Gastrocnemius medialis (tissue), 4 donors: ENCODE measurements around the gene ANHX. TPM values are rescaled to one million over a fixed set of nuclear protein-coding genes. Genes with fewer than 3 reads are reported as not detected.

ENCODE experiments used
- ATAC-seq, 2 donors: fragments of 150-250 bp; one replicate each; pipeline ENCODE4 v1.9.1; 2016
- DNase-seq, 2 donors: peaks; one replicate each; pipeline ENCODE4 v3.0.0-alpha.2; 2019
- H3K27ac ChIP-seq, 4 donors: fragments of 200-600 bp; sonication (generic); 1 replicate in 1 of 4; 2 replicates in 3 of 4; pipeline ENCODE4 v1.5.1; 2016 to 2018; ENCODE audit warnings: mild to moderate bottlenecking in 2 of 4, moderate library complexity in 1 of 4
- H3K27me3 ChIP-seq, 3 donors: fragments of 200-600 bp; sonication (generic) in 2 of 3; 1 replicate in 1 of 3; 2 replicates in 2 of 3; pipeline versions ENCODE4 v1.5.1 to v1.6.0; 2016 to 2019; ENCODE audit warnings: mild to moderate bottlenecking in 1 of 3, moderate library complexity in 1 of 3
- H3K36me3 ChIP-seq, 2 donors: fragments of 200-600 bp; sonication (generic) in 1 of 2; one replicate each; pipeline ENCODE4 v1.5.1; 2017 to 2018
- H3K4me1 ChIP-seq, 2 donors: fragments of 200-600 bp; sonication (generic) in 1 of 2; one replicate each; pipeline ENCODE4 v1.5.1; 2016 to 2017; ENCODE audit warnings: mild to moderate bottlenecking in 2 of 2
- H3K4me3 ChIP-seq, 4 donors: fragments of 200-600 bp; sonication (generic) in 3 of 4; 1 replicate in 1 of 4; 2 replicates in 3 of 4; pipeline ENCODE4 v1.5.1; 2016 to 2019; ENCODE audit warnings: mild to moderate bottlenecking in 2 of 4
- H3K9me3 ChIP-seq, 3 donors: fragments of 200-600 bp; sonication (generic) in 2 of 3; 1 replicate in 1 of 3; 2 replicates in 2 of 3; pipeline ENCODE4 v1.5.1; 2016 to 2019
- CTCF ChIP-seq, 5 experiments: fragments of 450-650 bp in 3 of 5; fragments of 200-600 bp in 2 of 5; sonication (generic) in 2 of 5; IDR thresholded peaks in 4 of 5; conservative IDR thresholded peaks in 1 of 5; 1 replicate in 4 of 5; 2 replicates in 1 of 5; pipeline ENCODE4 v1.5.1; 2016 to 2019; ENCODE audit warnings: antibody characterized with exemption in 5 of 5, mild to moderate bottlenecking in 3 of 5, moderate library complexity in 3 of 5
- POLR2A ChIP-seq, 2 donors: fragments of 450-650 bp; IDR thresholded peaks; one replicate each; pipeline ENCODE4 v1.6.1; 2017; ENCODE audit warnings: antibody characterized with exemption in 2 of 2, mild to moderate bottlenecking in 2 of 2, moderate library complexity in 2 of 2
- in situ Hi-C, 4 donors: fragments of 200-750 bp; cut with MboI; loops; one replicate each; pipeline versions ENCODE4 v1.15.0 to v1.8.0; 2017; ENCODE audit warnings: low sequenced_read_pairs in 4 of 4
- intact Hi-C: fragments of 100-400 bp; cut with DNase I; formaldehyde crosslinking; loops from one replicate; pipeline ENCODE4 v1.15.1; 2023; ENCODE audit warnings: low total_unique reads
- total RNA-seq, 4 donors: library from RNA; depleted of rRNA; stranded (reverse); fragments of >200 nt; gene quantifications; one replicate each; pipeline versions ENCODE4 v1.1.0 to v1.2.3, GENCODE V29; 2016

Gene ANHX
- total RNA-seq, 4 donors from 2014 or later = not detected

DNA sequence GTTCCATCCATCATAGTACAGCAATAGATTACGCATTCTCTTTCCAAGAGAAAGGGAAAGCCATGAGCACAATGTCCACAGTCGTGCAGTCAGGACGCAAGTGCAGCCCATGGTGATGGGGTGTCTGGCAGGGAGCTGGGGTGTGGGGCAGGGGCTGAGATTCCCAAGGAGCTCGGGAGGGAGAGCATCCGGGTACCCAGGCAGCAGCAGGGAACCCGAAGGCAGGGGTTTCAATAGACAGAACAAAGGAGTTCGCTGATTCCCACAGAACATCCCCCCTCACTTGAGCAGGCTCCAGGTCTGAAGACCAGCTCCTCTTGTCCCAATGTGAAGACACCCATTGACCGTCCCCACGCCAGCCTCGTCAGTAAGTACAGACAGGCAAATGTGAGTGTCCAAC is 13.5 kb downstream of the ANHX start:
- H3K9me3 ChIP-seq = no peaks in the 10 kb centered on the region
- no peaks in the 10 kb centered on the region for H3K4me1 ChIP-seq
- H3K36me3 ChIP-seq = no peaks in the 10 kb centered on the region
- no peak for DNase-seq
- in situ Hi-C loops (no loop called here), intact Hi-C loops (no loop called here)
- no peaks in the 10 kb centered on the region for H3K27me3 ChIP-seq
- no peak for ATAC-seq
- H3K4me3 ChIP-seq = no peak overlapping the region
- TF ChIP-seq POLR2A (IDR thresholded peaks at IDR 0.05) (no peak), CTCF (IDR thresholded peaks at IDR 0.05 in 4 of 5, conservative IDR thresholded peaks at IDR 0.05 in 1 of 5) (no peak)
- no peak overlapping the region for H3K27ac ChIP-seq

- H3K4me1 ChIP-seq = no peaks in the 10 kb centered on the region
- H3K27ac ChIP-seq = no peak overlapping the region
- in situ Hi-C loops = no loop called here
- no peaks in the 10 kb centered on the region for H3K27me3 ChIP-seq
- no peaks in the 10 kb centered on the region for H3K36me3 ChIP-seq
- no peak overlapping the region for H3K4me3 ChIP-seq
- DNase-seq = no peak
- intact Hi-C loops = no loop called here
- no peaks in the 10 kb centered on the region for H3K9me3 ChIP-seq
- TF ChIP-seq CTCF (IDR thresholded peaks at IDR 0.05 in 4 of 5, conservative IDR thresholded peaks at IDR 0.05 in 1 of 5) (no peak), POLR2A (IDR thresholded peaks at IDR 0.05) (no peak)
- no peak for ATAC-seq
Measured at GRCh38 chr12:133221241-133221640, 14.4 kb downstream of the ANHX start.

- H3K4me3 ChIP-seq = no peak overlapping the region
- ATAC-seq = no peak
- intact Hi-C loops = no loop called here
- in situ Hi-C loops = no loop called here
- no peak for TF ChIP-seq CTCF (IDR thresholded peaks at IDR 0.05 in 4 of 5, conservative IDR thresholded peaks at IDR 0.05 in 1 of 5)
- no peak for TF ChIP-seq POLR2A (IDR thresholded peaks at IDR 0.05)
- no peak overlapping the region for H3K27ac ChIP-seq
- no peak for DNase-seq
- H3K4me1 ChIP-seq = no peaks in the 10 kb centered on the region
- no peaks in the 10 kb centered on the region for H3K27me3 ChIP-seq
- H3K36me3 ChIP-seq = no peaks in the 10 kb centered on the region
- no peaks in the 10 kb centered on the region for H3K9me3 ChIP-seq
Measured at GRCh38 chr12:133220521-133220920, 15.2 kb downstream of the ANHX start.

- ATAC-seq (no peak), DNase-seq (no peak)
- intact Hi-C loops (no loop called here), in situ Hi-C loops (no loop called here)
- Histone ChIP-seq H3K27me3 (no peaks in the 10 kb centered on the region), H3K27ac (no peak overlapping the region), H3K4me3 (no peak overlapping the region), H3K4me1 (no peaks in the 10 kb centered on the region), H3K9me3 (peaks cover 0 to 21% (median 5%) of the 10 kb centered on the region in 3 donors), H3K36me3 (no peaks in the 10 kb centered on the region)
- TF ChIP-seq CTCF (IDR thresholded peaks at IDR 0.05 in 4 of 5, conservative IDR thresholded peaks at IDR 0.05 in 1 of 5) = no peak
- TF ChIP-seq POLR2A (IDR thresholded peaks at IDR 0.05) = no peak
Measured at GRCh38 chr12:133217219-133217618, 18.5 kb downstream of the ANHX start.

DNA sequence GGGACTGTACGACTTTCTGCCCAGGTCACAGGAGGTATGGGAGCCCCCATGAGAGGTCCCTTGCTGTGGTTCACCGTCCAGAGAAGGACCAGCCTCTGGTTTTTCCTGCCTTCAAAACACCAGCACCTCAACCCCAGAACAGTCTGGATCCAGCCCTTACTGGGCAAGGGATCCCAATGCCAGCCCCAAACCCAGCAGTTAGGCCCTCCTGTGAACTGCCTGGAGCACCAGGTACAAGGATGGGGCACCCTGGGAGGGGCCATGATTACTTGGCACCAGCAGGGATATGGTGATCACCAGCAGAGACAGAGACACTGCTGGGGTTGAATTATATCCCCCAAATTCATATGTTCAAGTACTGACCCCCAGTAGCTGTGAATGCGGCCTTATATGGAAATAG is 20.0 kb downstream of the ANHX start:
- intact Hi-C loops (no loop called here), in situ Hi-C loops (no loop called here)
- Histone ChIP-seq H3K27ac (no peak overlapping the region), H3K36me3 (no peaks in the 10 kb centered on the region), H3K4me1 (no peaks in the 10 kb centered on the region), H3K4me3 (no peak overlapping the region), H3K9me3 (peaks cover 4 to 35% (median 5%) of the 10 kb centered on the region in 3 donors), H3K27me3 (no peaks in the 10 kb centered on the region)
- TF ChIP-seq POLR2A (IDR thresholded peaks at IDR 0.05) = no peak
- no peak for TF ChIP-seq CTCF (IDR thresholded peaks at IDR 0.05 in 4 of 5, conservative IDR thresholded peaks at IDR 0.05 in 1 of 5)
- DNase-seq = no peak
- ATAC-seq = no peak
